ENCODE results near the gene MFSD6.

DNA sequence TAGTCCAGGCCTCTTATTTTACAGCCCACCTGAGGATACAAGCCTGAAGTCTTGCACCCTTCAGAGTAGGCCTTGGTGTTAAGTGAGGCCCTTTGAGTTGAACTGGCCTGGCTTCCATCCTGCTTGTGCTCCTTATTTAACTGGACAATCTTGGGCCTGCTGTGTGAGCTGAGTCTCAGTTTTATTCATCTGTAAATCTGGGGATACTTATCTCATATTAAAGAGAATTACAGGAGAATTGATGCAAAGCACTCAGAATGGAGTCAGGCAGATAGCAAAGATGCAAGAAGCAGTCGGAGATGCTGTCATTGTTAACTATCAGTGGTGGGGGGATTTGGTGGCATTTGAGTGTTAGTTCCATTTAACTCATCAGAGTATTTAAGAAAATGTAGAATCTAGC is 36.8 kb downstream of the MFSD6 start:
- no peak for TF ChIP-seq POLR2A (IDR thresholded peaks at IDR 0.05; ENCODE audit: low read length)
- no peak for TF ChIP-seq GATA1 (IDR thresholded peaks at IDR 0.05; ENCODE audit: low read depth, low read length)
